SU-DHL-6 (cell line): ENCODE data around the gene CRYGN.

ENCODE experiments used
- CTCF ChIP-seq: fragments of 200-600 bp; sonication (generic); IDR thresholded peaks from one replicate; pipeline ENCODE4 v1.5.1; 2017; ENCODE audit warnings: antibody characterized with exemption, mild to moderate bottlenecking, low read length, moderate library complexity; ENCODE audit not compliant: insufficient read depth, poor library complexity, severe bottlenecking
- EZH2phosphoT487 ChIP-seq: fragments of 200-600 bp; sonication (generic), shearing (Covaris generic); conservative IDR thresholded peaks from 2 replicates; pipeline ENCODE4 v1.6.1; 2018; ENCODE audit warnings: mild to moderate bottlenecking, antibody characterized with exemption, low read length, moderate library complexity, mixed read lengths

GRCh38 chr7:151488096-151488495, 48.2 kb upstream of the CRYGN start:
- no peak for TF ChIP-seq CTCF
- no peak for TF ChIP-seq EZH2phosphoT487
